ENCODE data around the gene ACSS3.

Gene ACSS3

DNA sequence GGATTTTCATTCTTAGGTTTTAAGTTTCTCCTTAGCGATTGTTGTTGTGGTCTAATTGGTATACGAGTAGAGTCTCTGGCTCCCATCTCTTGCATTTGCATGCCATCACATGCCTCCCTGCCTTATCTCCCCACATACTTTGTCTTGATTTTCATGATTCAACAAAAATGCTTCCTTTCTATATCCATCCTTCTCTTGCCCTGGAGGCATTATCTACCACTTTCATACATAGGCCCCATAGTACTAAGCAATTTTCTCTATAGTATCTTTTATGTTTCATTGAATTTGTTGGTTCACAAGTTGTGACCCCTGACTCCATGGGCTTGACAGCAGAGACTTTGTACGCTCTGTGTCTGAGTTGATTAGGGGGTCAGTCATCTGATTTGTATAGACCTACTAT is 226.1 kb downstream of the ACSS3 start:
- DNase-seq: no peak
